Activated CD8-positive, alpha-beta memory T cell treated with anti-CD3 and anti-CD28 coated beads, Interleukin-2, amount 50 U/mL, for 4 hours (primary cell): ENCODE results near the gene KRT33B.
"Not testable (repeated sequence)": the region's sequence is repeated elsewhere in the genome, so short reads cannot be mapped to it uniquely, and the experiment has no call there.

Experiments used
- DNase-seq: peaks from one replicate; pipeline ENCODE4 v3.0.0-alpha.2; 2020

Gene KRT33B

GRCh38 chr17:41369713-41370112 is at the start of gene KRT33B:
Gene KRT33B (minus strand): TSS chr17:41369813. CDS start chr17:41369750, 63 bp downstream.
- no peak for DNase-seq

- DNase-seq: no peak
Measured at GRCh38 chr17:41418116-41418860, 48.7 kb upstream of the KRT33B start.

- no peak for DNase-seq
Measured at GRCh38 chr17:41417576-41418015, 48.0 kb upstream of the KRT33B start.

- no peak for DNase-seq
Measured at GRCh38 chr17:41417127-41417526, 47.5 kb upstream of the KRT33B start.

- DNase-seq: no peak
Measured at GRCh38 chr17:41416479-41416878, 46.9 kb upstream of the KRT33B start.

- DNase-seq: no peak
Measured at GRCh38 chr17:41415833-41416335, 46.3 kb upstream of the KRT33B start.

GRCh38 chr17:41415411-41415810 is 45.8 kb upstream of the KRT33B start:
- no peak for DNase-seq

GRCh38 chr17:41413982-41414381 is 44.4 kb upstream of the KRT33B start:
- no peak for DNase-seq

GRCh38 chr17:41413353-41413957 is 43.8 kb upstream of the KRT33B start:
- no peak for DNase-seq

- DNase-seq: no peak
Measured at GRCh38 chr17:41411072-41411840, 41.6 kb upstream of the KRT33B start.

GRCh38 chr17:41407226-41407625 is 37.6 kb upstream of the KRT33B start:
- DNase-seq: no peak

GRCh38 chr17:41406205-41406604 is 36.6 kb upstream of the KRT33B start:
- DNase-seq: no peak

GRCh38 chr17:41404024-41404671 is 34.5 kb upstream of the KRT33B start:
- DNase-seq: peak; percentile 23

- DNase-seq: no peak
Measured at GRCh38 chr17:41403404-41404023, 33.9 kb upstream of the KRT33B start.

GRCh38 chr17:41402161-41402560 is 32.5 kb upstream of the KRT33B start:
- no peak for DNase-seq

- DNase-seq: no peak
Measured at GRCh38 chr17:41396996-41397660, 27.5 kb upstream of the KRT33B start, which contains the start of gene KRT31. Gene KRT31 (minus strand): TSS chr17:41397608. CDS start chr17:41397539, 69 bp downstream.

- no peak for DNase-seq
Measured at GRCh38 chr17:41396340-41396739, 26.7 kb upstream of the KRT33B start.

- DNase-seq: no peak
Measured at GRCh38 chr17:41395611-41396010, 26.0 kb upstream of the KRT33B start.

- not testable (repeated sequence) for DNase-seq
Measured at GRCh38 chr17:41395044-41395443, 25.4 kb upstream of the KRT33B start.

GRCh38 chr17:41394254-41394996 is 24.8 kb upstream of the KRT33B start:
- no peak for DNase-seq

GRCh38 chr17:41393826-41394225 is 24.2 kb upstream of the KRT33B start:
- DNase-seq: no peak
